Upper lobe of left lung (tissue), 6 donors: ENCODE measurements around the gene S100A1. TPM values are rescaled to one million over a fixed set of nuclear protein-coding genes. Genes with fewer than 3 reads are reported as not detected.
"Not testable (repeated sequence)": the region's sequence is repeated elsewhere in the genome, so short reads cannot be mapped to it uniquely, and the experiment has no call there.

Experiments used
- ATAC-seq, 2 donors: fragments of 200-7000 bp; cut with Tn5 transposase; one replicate each; pipeline ENCODE4 v1.9.1; 2022; ENCODE audit warnings: mild to moderate bottlenecking in 2 of 2, moderate library complexity in 2 of 2; ENCODE audit not compliant: low FRiP score in 2 of 2
- DNase-seq, 2 donors: peaks; one replicate each; pipeline ENCODE4 v3.0.0-alpha.2; 2019 to 2020
- H3K27ac ChIP-seq, 4 donors: fragments of 200-600 bp; sonication (generic); one replicate each; pipeline ENCODE4 v1.5.1; 2016 to 2019
- H3K27me3 ChIP-seq, 4 donors: fragments of 200-600 bp; sonication (generic); one replicate each; pipeline ENCODE4 v1.5.1; 2017 to 2019
- H3K36me3 ChIP-seq, 4 donors: fragments of 200-600 bp; sonication (generic); one replicate each; pipeline ENCODE4 v1.5.1; 2016 to 2019
- H3K4me1 ChIP-seq, 4 donors: fragments of 200-600 bp; sonication (generic); one replicate each; pipeline ENCODE4 v1.5.1; 2018 to 2019
- H3K4me3 ChIP-seq, 4 donors: fragments of 200-600 bp; sonication (generic); one replicate each; pipeline ENCODE4 v1.5.1; 2017 to 2019; ENCODE audit warnings: mild to moderate bottlenecking in 2 of 4, moderate library complexity in 1 of 4
- H3K9me3 ChIP-seq, 4 donors: fragments of 200-600 bp; sonication (generic); one replicate each; pipeline ENCODE4 v1.5.1; 2018 to 2019
- EP300 ChIP-seq, 4 donors: sonication (generic); formaldehyde crosslinking; IDR thresholded peaks; one replicate each; pipeline ENCODE4 v1.5.1; 2017; ENCODE audit warnings: antibody characterized with exemption in 4 of 4, control low read depth in 2 of 4
- POLR2A ChIP-seq, 4 donors: fragments of 450-650 bp; IDR thresholded peaks; one replicate each; pipeline ENCODE4 v1.5.1; 2016 to 2017; ENCODE audit warnings: antibody characterized with exemption in 4 of 4, mild to moderate bottlenecking in 2 of 4
- POLR2AphosphoS5 ChIP-seq, 2 donors: sonication (generic); formaldehyde crosslinking; IDR thresholded peaks; one replicate each; pipeline ENCODE4 v1.5.1; 2017; ENCODE audit warnings: antibody characterized with exemption in 2 of 2
- WGBS, 2 donors: methylation state at CpG; one replicate each; pipeline ENCODE4 v1.1.5; 2017 to 2018; 5-methylcytosine and 5-hydroxymethylcytosine counted together
- total RNA-seq, 6 donors: library from RNA; depleted of rRNA in 4 of 6; stranded (reverse); fragments of >200 nt in 4 of 6; gene quantifications; one replicate each; pipeline versions ENCODE4 v1.1.0 to v1.2.1, GENCODE V29; 2016 to 2021
- TF ChIP-seq, protein P1 (sequence below), 6 experiments: fragments of 450-650 bp in 4 of 6; fragments of 200-600 bp in 2 of 6; sonication (generic) in 2 of 6; IDR thresholded peaks; one replicate each; pipeline ENCODE4 v1.5.1; 2016 to 2019; ENCODE audit warnings: antibody characterized with exemption in 6 of 6
- donor health status: DM: no; HTN: no; CAD: no; lungs with moderate emphysema.
- donor health status: DM: no; HTN: yes; CAD: no; lungs with severe emphysema.

The S100A1 gene
- total RNA-seq, 6 donors from 2014 or later, result 1.1 TPM; not detected in 5

DNA sequence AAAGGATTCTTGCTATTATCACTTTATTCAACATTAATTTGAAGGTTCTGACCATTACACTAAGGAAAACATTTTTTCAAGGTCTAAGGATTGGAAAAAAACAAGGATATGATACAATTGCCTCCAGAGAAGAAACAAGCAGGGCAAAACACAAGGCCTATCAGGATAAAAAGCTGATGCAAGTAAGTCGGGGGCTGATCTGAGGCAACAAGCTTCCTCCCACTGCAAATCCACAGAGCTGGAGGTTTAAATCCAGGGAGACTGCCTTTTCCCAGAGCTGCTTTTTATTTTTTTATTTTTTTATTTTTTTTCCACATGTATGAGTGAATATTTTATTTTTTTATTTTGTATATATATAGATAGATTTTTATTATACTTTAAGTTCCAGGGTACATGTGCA is 43.2 kb upstream of the S100A1 start:
- ATAC-seq (no peak), DNase-seq (no peak)
- no peaks in the 10 kb centered on the region for H3K9me3 ChIP-seq
- H3K4me1 ChIP-seq, result no peaks in the 10 kb centered on the region
- H3K27ac ChIP-seq, result no peak overlapping the region
- WGBS, 2 donors, result 81 to 93% methylated on average over 1 of the region's 1 CpG
- no peak overlapping the region for H3K4me3 ChIP-seq
- no peaks in the 10 kb centered on the region for H3K27me3 ChIP-seq
- H3K36me3 ChIP-seq, result no peaks in the 10 kb centered on the region
- TF ChIP-seq POLR2AphosphoS5 (IDR thresholded peaks at IDR 0.05) (no peak), POLR2A (IDR thresholded peaks at IDR 0.05) (no peak), EP300 (IDR thresholded peaks at IDR 0.05) (no peak)
- TF ChIP-seq, protein P1, sequence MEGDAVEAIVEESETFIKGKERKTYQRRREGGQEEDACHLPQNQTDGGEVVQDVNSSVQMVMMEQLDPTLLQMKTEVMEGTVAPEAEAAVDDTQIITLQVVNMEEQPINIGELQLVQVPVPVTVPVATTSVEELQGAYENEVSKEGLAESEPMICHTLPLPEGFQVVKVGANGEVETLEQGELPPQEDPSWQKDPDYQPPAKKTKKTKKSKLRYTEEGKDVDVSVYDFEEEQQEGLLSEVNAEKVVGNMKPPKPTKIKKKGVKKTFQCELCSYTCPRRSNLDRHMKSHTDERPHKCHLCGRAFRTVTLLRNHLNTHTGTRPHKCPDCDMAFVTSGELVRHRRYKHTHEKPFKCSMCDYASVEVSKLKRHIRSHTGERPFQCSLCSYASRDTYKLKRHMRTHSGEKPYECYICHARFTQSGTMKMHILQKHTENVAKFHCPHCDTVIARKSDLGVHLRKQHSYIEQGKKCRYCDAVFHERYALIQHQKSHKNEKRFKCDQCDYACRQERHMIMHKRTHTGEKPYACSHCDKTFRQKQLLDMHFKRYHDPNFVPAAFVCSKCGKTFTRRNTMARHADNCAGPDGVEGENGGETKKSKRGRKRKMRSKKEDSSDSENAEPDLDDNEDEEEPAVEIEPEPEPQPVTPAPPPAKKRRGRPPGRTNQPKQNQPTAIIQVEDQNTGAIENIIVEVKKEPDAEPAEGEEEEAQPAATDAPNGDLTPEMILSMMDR (IDR thresholded peaks at IDR 0.05), result no peak

DNA sequence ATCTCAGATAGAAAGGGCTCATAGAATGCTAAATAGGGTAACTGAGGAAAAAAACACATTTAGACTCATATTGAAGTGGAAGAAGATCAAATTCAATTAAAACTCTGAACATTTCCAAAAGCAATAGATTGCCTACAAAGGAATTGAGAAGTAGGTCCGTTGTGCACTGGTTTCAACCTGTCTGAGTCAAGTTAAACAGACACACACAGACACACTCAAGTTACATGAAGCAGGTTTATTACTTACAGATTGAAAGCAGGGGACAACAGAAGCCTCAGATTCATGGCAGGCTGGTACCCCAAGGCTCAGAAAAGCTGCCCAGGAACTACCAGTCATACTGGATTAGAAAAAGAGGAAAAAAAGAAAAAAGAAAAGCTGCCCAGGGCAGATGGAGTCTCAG is 41.9 kb upstream of the S100A1 start:
- ATAC-seq (no peak), DNase-seq (no peak)
- Histone ChIP-seq H3K9me3 (no peaks in the 10 kb centered on the region), H3K36me3 (no peaks in the 10 kb centered on the region), H3K27ac (no peak overlapping the region), H3K27me3 (no peaks in the 10 kb centered on the region), H3K4me3 (no peak overlapping the region), H3K4me1 (no peaks in the 10 kb centered on the region)
- WGBS, 2 donors, result 41 to 50% methylated on average over 1 of the region's 1 CpG
- TF ChIP-seq POLR2AphosphoS5 (IDR thresholded peaks at IDR 0.05) (no peak), POLR2A (IDR thresholded peaks at IDR 0.05) (no peak), EP300 (IDR thresholded peaks at IDR 0.05) (no peak)
- TF ChIP-seq, protein P1 (IDR thresholded peaks at IDR 0.05), result no peak

DNA sequence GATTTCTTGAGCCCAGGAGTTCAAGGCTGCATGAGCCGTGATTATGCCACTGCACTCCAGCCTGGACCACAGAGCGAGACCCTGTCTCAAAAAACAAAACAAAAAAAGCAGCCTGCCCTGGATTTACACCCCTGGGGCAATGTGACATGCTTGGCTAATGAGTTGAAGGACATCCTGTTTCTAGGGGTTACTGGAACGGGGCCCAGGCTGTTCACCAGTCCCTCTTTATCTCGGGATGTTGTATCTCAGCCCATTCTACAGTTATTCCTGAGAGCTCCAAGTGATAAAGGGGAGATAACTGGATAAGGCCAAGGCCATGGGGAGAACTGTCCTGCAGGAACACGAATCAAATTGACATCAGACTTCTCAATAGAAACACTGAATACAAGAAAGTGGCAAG is 40.9 kb upstream of the S100A1 start:
- ATAC-seq (no peak), DNase-seq (no peak)
- Histone ChIP-seq H3K27ac (no peak overlapping the region), H3K4me1 (no peaks in the 10 kb centered on the region), H3K36me3 (no peaks in the 10 kb centered on the region), H3K27me3 (no peaks in the 10 kb centered on the region), H3K9me3 (no peaks in the 10 kb centered on the region), H3K4me3 (no peak overlapping the region)
- WGBS, 2 donors, result 57 to 59% methylated on average over 5 of the region's 5 CpGs
- TF ChIP-seq POLR2AphosphoS5 (IDR thresholded peaks at IDR 0.05) (no peak), POLR2A (IDR thresholded peaks at IDR 0.05) (no peak), EP300 (IDR thresholded peaks at IDR 0.05) (no peak)
- TF ChIP-seq, protein P1 (IDR thresholded peaks at IDR 0.05), result no peak

DNA sequence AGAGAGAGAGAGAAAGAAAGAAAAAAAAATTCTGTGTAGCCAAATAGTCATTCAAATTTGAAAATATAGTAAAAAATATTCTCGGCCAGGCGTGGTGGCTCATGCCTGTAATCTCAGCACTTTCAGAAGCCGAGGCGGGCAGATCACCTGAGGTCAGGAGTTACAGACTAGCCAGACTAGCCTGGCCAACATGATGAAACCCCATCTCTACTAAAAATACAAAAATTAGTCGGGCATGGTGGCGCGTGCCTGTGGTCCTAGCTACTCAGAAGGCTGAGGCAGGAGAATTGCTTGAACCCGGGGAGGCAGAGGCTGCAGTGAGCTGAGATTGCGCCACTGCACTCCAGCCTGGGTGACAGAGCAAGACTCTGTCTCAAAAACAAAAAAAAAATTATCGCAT is 40.2 kb upstream of the S100A1 start:
- not testable (repeated sequence) for H3K27ac ChIP-seq, H3K36me3 ChIP-seq, DNase-seq, ATAC-seq, H3K27me3 ChIP-seq, H3K9me3 ChIP-seq, H3K4me1 ChIP-seq, H3K4me3 ChIP-seq
- WGBS, 2 donors, result 91 to 94% methylated on average over 10 of the region's 10 CpGs

DNA sequence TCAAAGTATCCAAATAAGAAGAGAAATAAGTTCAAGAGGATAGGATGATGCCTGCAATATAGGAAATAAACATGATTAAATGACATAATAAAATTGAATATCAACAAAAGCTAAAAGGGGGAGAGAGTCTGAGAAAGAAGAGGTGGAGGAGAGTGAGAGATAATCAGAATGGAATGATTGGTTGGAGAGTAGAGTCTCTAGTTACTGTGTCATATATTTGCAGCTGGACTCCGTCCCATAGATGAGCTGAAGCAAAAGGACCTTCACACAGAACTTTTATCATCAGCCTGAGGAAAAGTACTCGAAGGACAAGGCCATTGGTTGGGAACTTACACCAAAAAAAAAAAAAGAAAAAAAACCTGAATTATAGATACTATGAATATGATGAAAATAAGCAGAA is 39.8 kb upstream of the S100A1 start:
- ATAC-seq (no peak), DNase-seq (no peak)
- H3K9me3 ChIP-seq, result no peaks in the 10 kb centered on the region
- H3K27ac ChIP-seq, result no peak overlapping the region
- H3K36me3 ChIP-seq, result no peaks in the 10 kb centered on the region
- TF ChIP-seq EP300 (IDR thresholded peaks at IDR 0.05), result no peak
- no peak for TF ChIP-seq POLR2A (IDR thresholded peaks at IDR 0.05)
- no peak for TF ChIP-seq POLR2AphosphoS5 (IDR thresholded peaks at IDR 0.05)
- TF ChIP-seq, protein P1 (IDR thresholded peaks at IDR 0.05), result no peak
- 93 to 95% methylated on average over 2 of the region's 2 CpGs for WGBS, 2 donors
- H3K27me3 ChIP-seq, result no peaks in the 10 kb centered on the region
- no peak overlapping the region for H3K4me3 ChIP-seq
- no peaks in the 10 kb centered on the region for H3K4me1 ChIP-seq
